22Rv1 (cell line): ENCODE measurements around the gene BBS12.

Experiments
- H3K27ac ChIP-seq: fragments of 450-650 bp; 2 replicates; pipeline ENCODE4 v1.5.1; 2017
- ZFX ChIP-seq: fragments of 450-650 bp; IDR thresholded peaks from 2 replicates; pipeline ENCODE4 v1.6.1; 2017; ENCODE audit warnings: antibody characterized with exemption, borderline replicate concordance
- TF ChIP-seq, protein P1 (sequence below): fragments of 450-650 bp; IDR thresholded peaks from 2 replicates; pipeline ENCODE4 v1.5.1; 2017; ENCODE audit warnings: mild to moderate bottlenecking

BBS12 gene

DNA sequence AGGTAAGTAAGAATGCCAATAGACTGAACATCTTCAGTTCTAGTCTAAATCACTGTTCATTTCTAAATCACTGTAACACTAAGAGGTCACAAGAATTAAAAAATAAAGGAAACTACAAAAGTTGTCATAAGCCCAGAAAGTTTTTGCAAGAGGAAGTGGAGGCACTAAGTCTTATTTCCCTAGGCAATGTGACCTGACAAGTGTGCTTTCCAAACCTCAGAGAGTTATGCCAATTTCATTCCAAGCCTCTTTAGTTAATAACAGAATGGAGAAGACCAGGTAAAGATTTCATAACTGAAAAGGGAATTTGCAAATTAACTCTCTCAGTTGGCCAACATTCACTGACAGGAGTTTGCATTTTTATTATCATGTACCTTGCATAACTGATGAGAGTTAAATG, 40.5 kb downstream of the BBS12 start:
- no peak for TF ChIP-seq ZFX
- TF ChIP-seq, protein P1, sequence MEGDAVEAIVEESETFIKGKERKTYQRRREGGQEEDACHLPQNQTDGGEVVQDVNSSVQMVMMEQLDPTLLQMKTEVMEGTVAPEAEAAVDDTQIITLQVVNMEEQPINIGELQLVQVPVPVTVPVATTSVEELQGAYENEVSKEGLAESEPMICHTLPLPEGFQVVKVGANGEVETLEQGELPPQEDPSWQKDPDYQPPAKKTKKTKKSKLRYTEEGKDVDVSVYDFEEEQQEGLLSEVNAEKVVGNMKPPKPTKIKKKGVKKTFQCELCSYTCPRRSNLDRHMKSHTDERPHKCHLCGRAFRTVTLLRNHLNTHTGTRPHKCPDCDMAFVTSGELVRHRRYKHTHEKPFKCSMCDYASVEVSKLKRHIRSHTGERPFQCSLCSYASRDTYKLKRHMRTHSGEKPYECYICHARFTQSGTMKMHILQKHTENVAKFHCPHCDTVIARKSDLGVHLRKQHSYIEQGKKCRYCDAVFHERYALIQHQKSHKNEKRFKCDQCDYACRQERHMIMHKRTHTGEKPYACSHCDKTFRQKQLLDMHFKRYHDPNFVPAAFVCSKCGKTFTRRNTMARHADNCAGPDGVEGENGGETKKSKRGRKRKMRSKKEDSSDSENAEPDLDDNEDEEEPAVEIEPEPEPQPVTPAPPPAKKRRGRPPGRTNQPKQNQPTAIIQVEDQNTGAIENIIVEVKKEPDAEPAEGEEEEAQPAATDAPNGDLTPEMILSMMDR = no peak

DNA sequence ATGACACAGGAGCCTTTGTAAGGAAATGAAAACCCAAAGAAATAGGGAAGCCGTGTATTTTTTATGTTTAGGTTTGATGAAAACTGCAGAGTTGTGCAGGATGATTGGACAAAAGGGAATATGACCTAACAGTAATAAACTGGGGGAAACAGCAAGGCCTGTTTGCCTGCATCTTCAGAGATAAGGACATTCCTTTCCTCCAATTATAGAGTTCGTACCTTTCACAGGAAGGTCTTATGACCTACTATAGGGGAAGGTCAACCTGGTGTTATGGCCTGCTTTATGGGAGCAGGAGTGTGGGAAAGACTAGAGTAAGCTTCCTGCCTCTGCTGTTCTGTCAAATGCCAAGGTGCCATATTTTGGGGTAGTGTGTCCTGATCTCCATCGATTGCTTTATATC, 42.5 kb downstream of the BBS12 start:
- no peak overlapping the region for H3K27ac ChIP-seq
- TF ChIP-seq, protein P1 = no peak
- TF ChIP-seq ZFX = no peak

More for the DNA sequence above, 40.5 kb downstream of the BBS12 start:
- no peak overlapping the region for H3K27ac ChIP-seq

DNA sequence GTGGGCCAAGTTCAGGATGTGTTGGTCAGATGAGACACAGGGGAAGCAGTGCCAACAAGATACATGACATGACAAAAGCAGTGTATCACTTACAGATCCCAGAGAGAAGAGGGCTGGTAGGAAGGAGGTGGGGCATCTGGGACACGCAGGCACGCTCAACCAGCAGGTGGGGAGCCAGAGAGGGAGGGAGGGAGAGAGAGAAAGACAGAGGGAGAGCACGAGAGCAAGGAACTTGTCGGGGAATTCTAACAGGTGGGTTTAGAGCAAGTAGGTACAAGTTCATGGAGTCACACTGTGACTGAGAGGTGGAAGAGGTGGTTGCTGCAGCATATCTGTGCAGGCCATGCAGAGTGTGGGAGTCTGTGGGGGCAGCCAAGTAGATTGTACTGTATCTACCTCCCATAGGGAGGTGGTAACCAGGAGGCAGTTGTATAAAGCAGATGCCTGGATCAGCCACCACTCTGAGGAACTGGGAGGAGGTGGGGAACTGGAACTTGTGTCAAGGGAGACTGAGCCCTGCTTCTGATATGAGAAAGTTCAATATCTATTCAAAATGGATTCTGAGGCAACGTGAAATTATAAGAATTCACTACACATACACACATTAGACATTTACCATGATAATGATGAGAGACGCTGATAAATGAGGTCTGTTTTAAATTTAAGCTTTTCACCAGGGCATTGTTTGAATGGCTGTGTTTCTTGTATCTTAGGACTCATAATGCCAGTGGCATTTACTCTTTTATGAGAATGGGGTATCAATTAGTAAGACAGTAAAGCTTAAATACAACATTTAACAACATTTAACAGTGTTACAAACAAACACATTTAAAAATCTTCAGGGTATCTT, 43.7 kb downstream of the BBS12 start:
- no peak overlapping the region for H3K27ac ChIP-seq
- no peak for TF ChIP-seq ZFX
- TF ChIP-seq, protein P1 = no peak

DNA sequence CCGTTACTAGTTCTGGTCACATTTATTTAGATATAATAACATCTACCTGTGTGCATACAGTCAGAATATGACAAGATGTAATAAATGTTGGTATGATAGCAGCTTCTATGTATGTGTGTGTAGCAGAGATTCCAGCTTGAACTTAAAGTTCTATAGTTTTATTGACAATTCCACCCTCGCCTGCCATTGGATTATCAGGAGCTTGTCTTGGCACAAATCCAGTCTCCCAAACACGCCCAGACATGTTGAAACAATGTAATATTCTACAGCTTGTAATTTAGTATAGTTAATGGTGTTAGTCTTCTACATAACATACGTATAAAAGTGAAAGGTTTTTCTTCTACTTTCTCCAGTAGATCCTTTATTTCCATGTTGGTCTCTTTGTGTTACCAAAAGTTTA, 44.4 kb downstream of the BBS12 start:
- H3K27ac ChIP-seq = no peak overlapping the region
- no peak for TF ChIP-seq ZFX

DNA sequence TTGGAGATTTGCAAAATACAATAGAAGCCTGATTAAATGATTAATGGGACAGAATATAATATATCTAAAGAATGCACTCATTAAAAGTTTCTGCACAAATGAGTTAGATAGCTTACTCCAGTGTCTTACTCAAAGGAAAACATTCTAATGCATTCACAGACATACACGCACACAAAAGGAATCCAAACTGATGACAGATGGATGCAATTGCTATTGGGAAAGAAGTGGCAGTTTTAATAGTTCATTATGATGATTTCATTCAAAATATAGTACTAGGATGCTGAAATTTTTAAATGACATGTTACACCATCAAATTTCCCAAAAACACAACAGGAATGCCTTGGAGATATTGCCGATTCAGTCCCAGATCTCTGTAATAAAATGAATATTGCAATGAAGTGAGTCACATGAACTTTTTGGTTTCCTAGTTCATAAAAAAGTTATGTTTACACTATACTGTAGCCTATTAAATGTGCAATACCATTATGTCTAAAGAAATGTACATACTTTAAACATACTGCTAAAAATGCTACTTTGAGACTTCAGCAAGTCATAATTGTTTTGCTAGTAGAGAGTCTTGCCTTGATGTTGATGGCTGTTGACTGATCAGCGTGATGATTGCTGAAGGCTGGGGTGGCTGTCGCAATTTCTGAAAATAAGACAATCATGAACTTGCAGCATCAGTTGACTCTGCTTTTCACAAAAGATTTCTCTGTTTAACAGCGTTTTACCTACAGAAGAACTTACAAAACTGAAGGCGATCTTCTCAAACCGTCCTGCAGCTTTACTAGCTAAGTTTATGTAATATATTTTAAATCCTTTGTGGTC, 45.6 kb downstream of the BBS12 start:
- H3K27ac ChIP-seq = no peak overlapping the region
- TF ChIP-seq, protein P1 = no peak
- no peak for TF ChIP-seq ZFX

DNA sequence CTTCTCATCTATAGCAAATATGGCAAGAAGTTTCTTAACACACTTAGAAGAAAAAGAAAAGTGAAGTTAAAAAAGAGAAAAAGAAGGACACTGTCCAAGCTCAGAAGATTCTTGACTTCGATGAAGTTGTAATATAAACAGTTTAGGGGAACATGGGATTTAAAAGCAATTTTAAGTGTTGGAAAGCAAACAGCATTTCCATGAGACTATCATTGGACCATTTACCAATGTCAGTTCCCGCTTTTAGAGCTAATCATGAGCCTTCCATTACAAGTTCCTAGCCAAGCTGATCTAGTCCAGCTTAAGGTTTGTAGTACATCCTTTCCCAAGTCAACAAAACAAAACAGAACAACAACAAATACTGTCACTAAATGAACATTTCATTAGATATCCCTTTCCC, 49.0 kb downstream of the BBS12 start:
- no peak for TF ChIP-seq ZFX
- TF ChIP-seq, protein P1 = no peak
- no peak overlapping the region for H3K27ac ChIP-seq

DNA sequence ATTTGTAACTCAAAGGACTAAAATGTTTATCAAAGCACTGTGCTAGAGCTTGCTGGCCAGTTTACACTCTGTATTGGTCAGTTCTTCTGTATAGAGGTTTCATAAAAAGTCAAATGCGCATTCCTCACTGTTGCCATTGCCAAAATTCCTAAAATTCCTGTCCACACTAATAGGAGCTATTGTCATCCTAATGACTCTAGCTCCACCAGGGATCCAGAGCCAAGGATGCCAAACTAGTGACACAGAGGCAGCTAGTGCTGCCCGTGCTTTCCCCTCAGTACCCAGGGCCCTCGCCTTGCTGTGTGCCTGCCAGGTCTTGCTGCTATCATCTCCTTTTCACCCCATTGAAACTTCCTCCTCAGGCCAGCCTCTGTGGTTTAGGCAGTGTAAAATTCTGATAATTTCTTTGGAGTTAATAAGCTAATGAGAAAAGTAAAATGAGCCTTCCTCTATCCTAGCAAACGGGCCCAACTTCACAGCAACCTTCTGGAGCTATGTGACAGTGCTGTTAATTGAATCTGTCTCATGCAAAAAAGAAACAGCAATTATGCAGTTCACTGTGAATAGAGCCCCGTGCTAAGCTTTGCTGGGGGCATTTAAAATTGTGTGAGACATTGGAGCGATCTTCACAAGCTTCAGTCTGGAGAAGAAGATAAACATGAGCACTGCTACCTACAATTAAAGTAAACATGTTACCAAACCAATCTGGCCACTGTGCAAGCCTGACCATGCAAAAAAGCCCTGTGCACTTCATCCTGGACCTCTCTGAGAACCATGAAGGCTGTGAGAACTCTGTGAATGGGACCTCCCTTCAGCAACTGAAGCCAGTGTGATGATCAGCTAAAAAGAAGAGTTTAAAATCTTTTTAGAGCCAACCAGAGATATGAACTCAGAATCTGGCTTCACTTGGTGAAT, 51.1 kb downstream of the BBS12 start:
- no peak overlapping the region for H3K27ac ChIP-seq
- no peak for TF ChIP-seq ZFX
- TF ChIP-seq, protein P1 = no peak
